CD8-positive, alpha-beta memory T cell (primary cell): ENCODE measurements around the gene FREY1. TPM values are rescaled to one million over a fixed set of nuclear protein-coding genes. Genes with fewer than 3 reads are reported as not detected.

Experiments used
- CTCF ChIA-PET: fragments of 350-600 bp; sonication (Branson Sonifier 250); formaldehyde crosslinking; loops from one replicate; lab custom pipeline; 2021; ENCODE audit warnings: antibody characterized with exemption; lab: Charles Lee
- POLR2A ChIA-PET: fragments of 350-600 bp; sonication (Branson Sonifier 250); formaldehyde crosslinking; loops from one replicate; lab custom pipeline; 2021; ENCODE audit warnings: antibody characterized with exemption; lab: Charles Lee
- DNase-seq, 5 donors: peaks; one replicate each; pipeline versions ENCODE4 v3.0.0 to v3.0.0-alpha.2; 2020 to 2022; ENCODE audit warnings: mixed read lengths in 1 of 5
- H3K27ac ChIP-seq: one replicate; pipeline ENCODE4 v1.7.0; 2013; ENCODE audit warnings: low read depth, mild to moderate bottlenecking, low read length, moderate library complexity
- H3K27me3 ChIP-seq: 2 replicates; pipeline ENCODE4 v1.7.0; 2013; ENCODE audit warnings: low read length, mild to moderate bottlenecking; ENCODE audit not compliant: insufficient read depth, poor library complexity, severe bottlenecking
- H3K36me3 ChIP-seq: 2 replicates; pipeline ENCODE4 v1.7.0; 2013; ENCODE audit warnings: mild to moderate bottlenecking, low read length, moderate library complexity; ENCODE audit not compliant: insufficient read depth
- H3K4me1 ChIP-seq: 2 replicates; pipeline ENCODE4 v1.7.0; 2013; ENCODE audit warnings: mild to moderate bottlenecking, low read length, moderate library complexity; ENCODE audit not compliant: insufficient read depth
- H3K4me3 ChIP-seq: 2 replicates; pipeline ENCODE4 v1.7.0; 2013; ENCODE audit warnings: mild to moderate bottlenecking, low read length
- H3K9me3 ChIP-seq: 2 replicates; pipeline ENCODE4 v1.7.0; 2013; ENCODE audit warnings: mild to moderate bottlenecking, low read length
- H3K27ac Mint-ChIP-seq, 8 donors: one replicate each; pipeline ENCODE4 v1.8.0; 2020 to 2021; ENCODE audit warnings: mixed read lengths in 8 of 8, mild to moderate bottlenecking in 6 of 8, inconsistent platforms in 3 of 8, moderate library complexity in 3 of 8
- H3K27me3 Mint-ChIP-seq, 2 donors: one replicate each; pipeline ENCODE4 v1.8.0; 2020 to 2021; ENCODE audit warnings: mixed read lengths in 2 of 2, mild to moderate bottlenecking in 1 of 2, moderate library complexity in 1 of 2
- H3K36me3 Mint-ChIP-seq, 3 donors: one replicate each; pipeline ENCODE4 v1.8.0; 2020 to 2021; ENCODE audit warnings: mixed read lengths in 3 of 3, inconsistent platforms in 1 of 3, mild to moderate bottlenecking in 1 of 3
- H3K4me1 Mint-ChIP-seq, 3 donors: one replicate each; pipeline ENCODE4 v1.8.0; 2020 to 2021; ENCODE audit warnings: mixed read lengths in 3 of 3, inconsistent platforms in 1 of 3, mild to moderate bottlenecking in 1 of 3
- H3K4me3 Mint-ChIP-seq, 7 donors: one replicate each; pipeline ENCODE4 v1.8.0; 2020 to 2021; ENCODE audit warnings: mixed read lengths in 7 of 7, mild to moderate bottlenecking in 6 of 7, moderate library complexity in 4 of 7, inconsistent platforms in 2 of 7
- H3K9me3 Mint-ChIP-seq, 5 donors: one replicate each; pipeline ENCODE4 v1.8.0; 2020 to 2022; ENCODE audit warnings: mixed read lengths in 5 of 5, mild to moderate bottlenecking in 3 of 5, moderate library complexity in 2 of 5, inconsistent platforms in 1 of 5
- polyA plus RNA-seq: library from polyadenylated mRNA; unstranded; fragments of 300-500 nt; fragmentation: Illumina TruSeq; gene quantifications from one replicate; pipeline ENCODE4 v1.2.3, GENCODE V29; 2021
- total RNA-seq, 2 experiments: library from RNA; stranded (reverse); gene quantifications; one replicate each; pipeline ENCODE4 v1.2.3, GENCODE V29; 2021

The FREY1 gene
- total and polyA plus RNA-seq, 3 experiments from 2014 or later: 0.43 to 2.0 (median 1.1) TPM

DNA sequence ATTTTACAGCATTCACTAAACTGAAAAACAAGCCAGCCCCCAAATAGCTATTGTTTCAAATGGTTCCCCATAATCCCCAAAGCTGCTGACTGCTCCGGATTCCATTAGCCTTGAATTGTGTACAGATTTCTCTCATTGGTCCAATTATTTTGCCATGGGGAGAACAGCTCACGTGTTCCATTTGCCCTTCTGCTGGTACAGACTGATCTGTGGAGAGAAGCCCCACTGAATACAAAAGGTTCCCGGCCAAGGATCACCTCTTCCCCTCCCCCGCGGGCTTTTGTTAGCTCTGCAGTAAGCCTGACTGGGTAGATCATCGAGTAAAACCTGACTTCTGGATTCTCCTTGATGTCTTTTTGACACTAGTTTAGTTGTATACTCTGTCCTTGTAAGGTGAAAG lies 30.7 kb downstream of the FREY1 start:
- ChIA-PET CTCF (no interaction called here), POLR2A (no interaction called here)
- peak overlapping the region in 1 of 8 donors; percentile 73 for H3K27ac Mint-ChIP-seq
- H3K9me3 ChIP-seq: no peaks in the 10 kb centered on the region
- no peaks in the 10 kb centered on the region for H3K4me1 Mint-ChIP-seq
- H3K36me3 Mint-ChIP-seq: peaks cover 24 to 89% (median 37%) of the 10 kb centered on the region in 3 donors
- H3K4me3 ChIP-seq: no peak overlapping the region
- H3K27me3 Mint-ChIP-seq: no peaks in the 10 kb centered on the region
- H3K27ac ChIP-seq: no peak overlapping the region
- H3K9me3 Mint-ChIP-seq: no peaks in the 10 kb centered on the region
- H3K4me1 ChIP-seq: no peaks in the 10 kb centered on the region
- H3K27me3 ChIP-seq: no peaks in the 10 kb centered on the region
- peaks cover 54% of the 10 kb centered on the region for H3K36me3 ChIP-seq
- DNase-seq: peak in 1 of 5 donors; percentile 6
- H3K4me3 Mint-ChIP-seq: no peak overlapping the region

DNA sequence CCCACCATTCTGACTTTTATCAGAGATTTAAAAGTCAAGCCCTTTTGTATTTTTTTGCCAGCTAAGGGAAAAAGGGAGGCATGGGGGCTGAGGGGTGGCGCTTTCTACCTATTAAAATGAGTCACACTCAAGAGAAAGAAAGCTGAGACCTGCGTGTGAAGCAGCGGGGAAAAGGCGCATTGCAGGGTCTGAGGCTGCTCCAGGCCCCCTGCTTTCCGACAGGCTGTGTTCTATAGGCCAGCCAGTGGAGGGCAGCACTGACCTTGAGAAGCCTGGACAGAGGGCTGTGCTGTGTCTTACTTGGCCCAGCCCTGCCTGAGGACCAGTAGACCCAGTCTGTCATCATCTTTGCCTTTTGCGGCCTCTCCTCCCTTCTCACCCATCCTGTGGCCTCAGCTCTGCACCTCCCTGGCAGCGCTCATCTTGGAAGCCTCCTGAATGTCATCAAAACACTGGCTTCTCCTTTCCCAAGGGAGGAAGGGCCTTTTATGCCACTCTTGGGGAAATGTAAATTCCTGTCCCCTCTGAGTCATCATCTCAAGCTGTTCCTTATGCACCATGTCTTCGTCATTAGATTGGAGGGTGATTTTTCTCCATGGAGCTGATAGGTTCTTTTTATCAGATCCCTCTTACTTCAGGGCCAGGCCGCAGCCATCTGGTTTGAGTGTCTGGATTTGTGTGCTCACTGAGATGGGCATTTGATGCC lies 34.3 kb downstream of the FREY1 start:
- H3K27ac Mint-ChIP-seq: no peak overlapping the region
- Histone ChIP-seq H3K27ac (no peak overlapping the region), H3K4me3 (no peak overlapping the region), H3K9me3 (no peaks in the 10 kb centered on the region), H3K36me3 (peaks cover 68% of the 10 kb centered on the region), H3K27me3 (no peaks in the 10 kb centered on the region), H3K4me1 (no peaks in the 10 kb centered on the region)
- ChIA-PET POLR2A (no interaction called here), CTCF (interaction anchor here (1.3 to 2.0 kb wide), 4 partner anchors 13 to 134 kb away, joined by 3 to 5 read pairs (median 4); no protein-coding TSS in a partner anchor)
- H3K36me3 Mint-ChIP-seq: peaks cover 17 to 94% (median 42%) of the 10 kb centered on the region in 3 donors
- H3K27me3 Mint-ChIP-seq: no peaks in the 10 kb centered on the region
- no peaks in the 10 kb centered on the region for H3K9me3 Mint-ChIP-seq
- no peak overlapping the region for H3K4me3 Mint-ChIP-seq
- no peaks in the 10 kb centered on the region for H3K4me1 Mint-ChIP-seq
- peak in 2 of 5 donors; percentile 11 to 53 for DNase-seq

DNA sequence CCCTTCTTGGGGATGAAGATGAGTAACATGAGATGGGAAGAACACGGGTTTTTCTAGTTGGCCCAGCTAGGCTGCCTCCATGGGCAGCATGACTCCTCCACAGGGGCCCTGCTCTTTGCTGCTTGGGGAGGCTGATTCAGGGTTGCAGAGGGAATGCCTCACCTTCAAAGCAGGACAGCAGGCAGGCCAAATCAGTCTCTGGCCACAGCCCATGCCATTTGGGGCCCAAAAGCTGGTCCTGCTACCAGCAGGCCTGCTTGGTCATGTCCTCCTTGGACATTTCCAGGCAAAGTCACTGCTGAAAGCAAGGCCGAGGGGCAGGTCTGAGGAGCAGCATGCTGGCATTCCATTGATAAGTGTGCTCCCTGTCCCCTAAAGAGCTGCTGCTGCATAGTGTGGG lies 35.4 kb downstream of the FREY1 start:
- H3K9me3 Mint-ChIP-seq: no peaks in the 10 kb centered on the region
- no peak for DNase-seq
- Histone ChIP-seq H3K27me3 (no peaks in the 10 kb centered on the region), H3K9me3 (no peaks in the 10 kb centered on the region), H3K4me1 (no peaks in the 10 kb centered on the region), H3K36me3 (peaks cover 63% of the 10 kb centered on the region), H3K27ac (no peak overlapping the region), H3K4me3 (no peak overlapping the region)
- no peak overlapping the region for H3K27ac Mint-ChIP-seq
- H3K4me3 Mint-ChIP-seq: no peak overlapping the region
- ChIA-PET CTCF (interaction anchor here (1.3 to 2.0 kb wide), 2 partner anchors 23 to 135 kb away, joined by 4 to 5 read pairs; no protein-coding TSS in a partner anchor), POLR2A (no interaction called here)
- H3K27me3 Mint-ChIP-seq: no peaks in the 10 kb centered on the region
- peaks cover 10 to 92% (median 40%) of the 10 kb centered on the region in 3 donors for H3K36me3 Mint-ChIP-seq
- H3K4me1 Mint-ChIP-seq: no peaks in the 10 kb centered on the region

DNA sequence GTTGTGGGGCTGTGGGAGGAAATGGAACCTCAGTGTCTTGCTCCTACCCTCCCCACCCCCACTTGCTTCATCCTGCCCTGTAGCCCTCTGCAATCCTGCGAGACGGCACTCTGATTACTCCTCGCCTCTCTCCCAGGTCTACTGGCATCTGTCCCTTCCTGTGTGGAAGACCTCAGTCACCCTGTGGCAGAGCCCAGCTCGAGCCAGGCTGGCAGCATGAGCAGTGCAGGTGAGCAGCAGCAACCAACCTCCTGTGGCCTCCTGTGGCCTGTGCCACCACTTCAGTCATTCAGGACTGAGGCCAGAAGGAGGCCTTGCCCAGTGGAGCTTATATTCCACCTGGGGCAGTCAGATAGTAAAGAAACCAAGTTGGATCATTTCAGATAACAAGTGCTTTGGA lies 36.4 kb downstream of the FREY1 start:
- ChIA-PET POLR2A (interaction anchor here (0.6 kb wide), 1 partner anchor 26 kb away, joined by 3 read pairs; no protein-coding TSS in a partner anchor), CTCF (interaction anchor here (1.1 kb wide), 1 partner anchor 99 kb away, joined by 3 read pairs; no protein-coding TSS in a partner anchor)
- peaks cover 15 to 92% (median 44%) of the 10 kb centered on the region in 3 donors for H3K36me3 Mint-ChIP-seq
- H3K27me3 Mint-ChIP-seq: peaks cover 0 to 1% of the 10 kb centered on the region in 2 donors
- Histone ChIP-seq H3K4me3 (no peak overlapping the region), H3K4me1 (no peaks in the 10 kb centered on the region), H3K36me3 (peaks cover 69% of the 10 kb centered on the region), H3K9me3 (no peaks in the 10 kb centered on the region), H3K27me3 (no peaks in the 10 kb centered on the region), H3K27ac (no peak overlapping the region)
- no peaks in the 10 kb centered on the region for H3K4me1 Mint-ChIP-seq
- peak overlapping the region in 1 of 8 donors; percentile 9 for H3K27ac Mint-ChIP-seq
- DNase-seq: no peak
- H3K4me3 Mint-ChIP-seq: no peak overlapping the region
- H3K9me3 Mint-ChIP-seq: no peaks in the 10 kb centered on the region

DNA sequence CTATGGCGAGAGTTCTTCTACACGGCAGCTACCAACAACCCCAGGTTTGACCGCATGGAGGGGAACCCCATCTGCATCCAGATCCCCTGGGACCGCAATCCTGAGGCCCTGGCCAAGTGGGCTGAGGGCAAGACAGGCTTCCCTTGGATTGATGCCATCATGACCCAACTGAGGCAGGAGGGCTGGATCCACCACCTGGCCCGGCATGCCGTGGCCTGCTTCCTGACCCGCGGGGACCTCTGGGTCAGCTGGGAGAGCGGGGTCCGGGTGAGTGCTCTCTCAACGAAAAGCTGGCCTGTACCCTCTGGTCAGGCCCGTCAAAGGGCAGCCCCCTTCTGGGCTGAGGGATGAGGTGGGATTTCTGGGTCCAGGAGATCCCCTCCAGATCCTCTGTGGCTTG lies 37.5 kb downstream of the FREY1 start:
- Mint-ChIP-seq H3K27me3 (peaks cover 0 to 1% of the 10 kb centered on the region in 2 donors), H3K36me3 (peaks cover 18 to 93% (median 48%) of the 10 kb centered on the region in 3 donors), H3K4me3 (no peak overlapping the region), H3K4me1 (no peaks in the 10 kb centered on the region), H3K27ac (no peak overlapping the region), H3K9me3 (no peaks in the 10 kb centered on the region)
- H3K9me3 ChIP-seq: no peaks in the 10 kb centered on the region
- H3K27me3 ChIP-seq: no peaks in the 10 kb centered on the region
- peaks cover 64% of the 10 kb centered on the region for H3K36me3 ChIP-seq
- H3K4me3 ChIP-seq: no peak overlapping the region
- ChIA-PET POLR2A (no interaction called here), CTCF (interaction anchor here (1.0 to 1.1 kb wide), 2 partner anchors 17 to 98 kb away, joined by 3 read pairs; no protein-coding TSS in a partner anchor)
- no peaks in the 10 kb centered on the region for H3K4me1 ChIP-seq
- DNase-seq: no peak
- H3K27ac ChIP-seq: no peak overlapping the region

DNA sequence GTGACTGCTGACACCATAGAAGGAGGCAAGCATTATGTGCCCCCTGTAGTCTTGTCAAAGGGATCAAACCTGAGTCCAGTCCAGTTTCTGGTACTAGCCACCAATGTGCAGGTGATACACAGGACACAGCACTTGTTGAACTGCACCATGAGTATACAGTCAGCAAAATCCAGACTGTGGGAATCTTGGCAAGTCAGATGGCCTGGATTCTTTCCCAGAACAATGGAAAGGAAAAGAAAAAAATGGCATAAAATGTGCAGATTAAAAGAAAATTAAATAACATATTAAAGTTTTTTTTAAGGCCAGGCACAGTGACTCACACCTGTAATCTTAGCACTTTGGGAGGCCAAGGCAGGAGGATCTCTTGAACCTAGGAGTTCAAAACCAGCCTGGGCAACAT lies 43.0 kb downstream of the FREY1 start:
- peaks cover 0 to 1% of the 10 kb centered on the region in 2 donors for H3K27me3 Mint-ChIP-seq
- H3K4me1 Mint-ChIP-seq: no peaks in the 10 kb centered on the region
- H3K27ac Mint-ChIP-seq: no peak overlapping the region
- H3K27ac ChIP-seq: no peak overlapping the region
- ChIA-PET CTCF (no interaction called here), POLR2A (no interaction called here)
- no peak overlapping the region for H3K4me3 Mint-ChIP-seq
- H3K4me3 ChIP-seq: no peak overlapping the region
- H3K4me1 ChIP-seq: no peaks in the 10 kb centered on the region
- no peak for DNase-seq
- no peaks in the 10 kb centered on the region for H3K9me3 Mint-ChIP-seq
- no peaks in the 10 kb centered on the region for H3K27me3 ChIP-seq
- H3K36me3 Mint-ChIP-seq: peaks cover 20 to 91% (median 43%) of the 10 kb centered on the region in 3 donors
- H3K9me3 ChIP-seq: no peaks in the 10 kb centered on the region
- peaks cover 77% of the 10 kb centered on the region for H3K36me3 ChIP-seq

DNA sequence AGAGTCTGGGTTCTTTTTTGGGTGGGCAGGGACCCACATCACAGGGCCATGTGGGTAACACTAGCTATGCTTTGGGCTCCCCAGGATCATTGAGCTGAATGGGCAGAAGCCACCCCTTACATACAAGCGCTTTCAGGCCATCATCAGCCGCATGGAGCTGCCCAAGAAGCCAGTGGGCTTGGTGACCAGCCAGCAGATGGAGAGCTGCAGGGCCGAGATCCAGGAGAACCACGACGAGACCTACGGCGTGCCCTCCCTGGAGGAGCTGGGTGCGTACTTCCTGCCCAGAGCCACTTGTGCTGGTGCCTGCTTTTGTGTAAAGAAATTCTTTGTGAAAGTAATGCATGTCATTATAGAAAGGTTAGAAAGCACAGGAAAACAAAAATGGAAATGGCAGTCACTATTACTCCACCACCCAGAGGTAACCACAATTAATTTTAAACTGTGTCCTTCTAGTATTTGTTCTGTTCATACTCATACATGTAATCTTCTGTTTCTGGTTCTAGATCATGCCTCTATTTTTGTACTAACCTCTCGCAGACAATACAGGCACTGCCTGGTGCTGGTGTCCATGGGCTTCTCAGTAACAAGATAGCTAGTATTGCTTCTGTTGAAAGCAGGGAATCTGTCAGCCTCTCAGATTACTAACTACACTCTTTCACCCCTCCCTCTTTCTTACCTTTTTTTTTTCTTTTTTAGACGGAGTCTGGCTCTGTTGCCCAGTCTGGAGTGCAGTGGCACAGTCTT lies 46.1 kb downstream of the FREY1 start:
- Histone ChIP-seq H3K4me3 (no peak overlapping the region), H3K36me3 (peaks cover 84% of the 10 kb centered on the region), H3K4me1 (no peaks in the 10 kb centered on the region), H3K27ac (no peak overlapping the region), H3K27me3 (no peaks in the 10 kb centered on the region), H3K9me3 (no peaks in the 10 kb centered on the region)
- Mint-ChIP-seq H3K36me3 (peaks cover 15 to 90% (median 38%) of the 10 kb centered on the region in 3 donors), H3K4me1 (peaks cover 0 to 6% (median 3%) of the 10 kb centered on the region in 3 donors), H3K4me3 (no peak overlapping the region), H3K27ac (peak overlapping the region in 1 of 8 donors; percentile 47), H3K27me3 (no peaks in the 10 kb centered on the region), H3K9me3 (no peaks in the 10 kb centered on the region)
- no peak for DNase-seq
- ChIA-PET CTCF (interaction anchor here (2.1 kb wide), 1 partner anchor 14 kb away, joined by 5 read pairs; the partner anchor contains the start of gene CRY2), POLR2A (no interaction called here)
